Upper lobe of left lung (tissue), 4 donors: ENCODE data around the gene DAPK2.

ENCODE experiments used
- EP300 ChIP-seq, 4 donors: sonication (generic); formaldehyde crosslinking; IDR thresholded peaks; one replicate each; pipeline ENCODE4 v1.5.1; 2017; ENCODE audit warnings: antibody characterized with exemption in 4 of 4, control low read depth in 2 of 4
- POLR2AphosphoS5 ChIP-seq, 2 donors: sonication (generic); formaldehyde crosslinking; IDR thresholded peaks; one replicate each; pipeline ENCODE4 v1.5.1; 2017; ENCODE audit warnings: antibody characterized with exemption in 2 of 2

DNA sequence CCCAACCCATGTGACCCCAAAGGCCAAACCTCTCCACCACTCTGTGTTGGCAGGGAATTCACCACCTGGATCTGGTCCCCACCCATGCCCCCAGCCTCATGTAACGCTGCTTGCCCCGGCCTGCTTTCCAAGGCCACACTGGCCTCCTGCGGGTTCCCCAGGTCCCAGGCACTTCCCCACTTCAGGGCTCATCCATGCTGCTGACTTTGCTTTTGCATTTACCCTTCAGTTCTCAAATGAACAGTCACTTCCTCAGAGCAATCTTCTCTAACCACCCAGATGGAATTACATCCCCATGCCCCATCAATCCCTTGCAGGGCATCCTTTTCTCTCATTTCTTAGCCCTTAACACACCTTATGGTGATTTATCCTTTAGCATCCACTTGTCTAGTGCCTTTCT lies 9.2 kb downstream of the DAPK2 start:
- TF ChIP-seq POLR2AphosphoS5 (IDR thresholded peaks at IDR 0.05): no peak
- TF ChIP-seq EP300 (IDR thresholded peaks at IDR 0.05): no peak
